ENCODE data around the gene APMAP.

Gene APMAP

DNA sequence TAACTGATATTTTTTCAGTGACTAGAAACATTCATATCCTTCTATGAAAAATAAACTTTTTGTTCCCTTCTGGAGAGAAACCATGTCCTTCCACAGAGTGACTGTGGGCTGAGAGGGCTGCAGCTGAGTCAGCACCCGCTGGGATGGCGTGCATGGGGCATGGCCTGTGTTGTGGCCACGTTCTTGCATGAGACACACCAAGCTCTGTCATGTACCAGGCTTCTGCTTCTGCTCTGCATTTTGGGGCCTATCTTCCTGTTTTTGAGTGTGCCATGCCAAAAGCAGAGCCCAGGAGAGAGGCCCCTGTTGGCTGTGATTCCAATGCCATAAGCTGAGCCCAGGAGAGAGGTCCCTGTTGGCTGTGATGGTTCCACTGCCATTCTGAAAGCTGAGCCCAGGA, 10.8 kb downstream of the APMAP start:
- TF ChIP-seq, protein P1, sequence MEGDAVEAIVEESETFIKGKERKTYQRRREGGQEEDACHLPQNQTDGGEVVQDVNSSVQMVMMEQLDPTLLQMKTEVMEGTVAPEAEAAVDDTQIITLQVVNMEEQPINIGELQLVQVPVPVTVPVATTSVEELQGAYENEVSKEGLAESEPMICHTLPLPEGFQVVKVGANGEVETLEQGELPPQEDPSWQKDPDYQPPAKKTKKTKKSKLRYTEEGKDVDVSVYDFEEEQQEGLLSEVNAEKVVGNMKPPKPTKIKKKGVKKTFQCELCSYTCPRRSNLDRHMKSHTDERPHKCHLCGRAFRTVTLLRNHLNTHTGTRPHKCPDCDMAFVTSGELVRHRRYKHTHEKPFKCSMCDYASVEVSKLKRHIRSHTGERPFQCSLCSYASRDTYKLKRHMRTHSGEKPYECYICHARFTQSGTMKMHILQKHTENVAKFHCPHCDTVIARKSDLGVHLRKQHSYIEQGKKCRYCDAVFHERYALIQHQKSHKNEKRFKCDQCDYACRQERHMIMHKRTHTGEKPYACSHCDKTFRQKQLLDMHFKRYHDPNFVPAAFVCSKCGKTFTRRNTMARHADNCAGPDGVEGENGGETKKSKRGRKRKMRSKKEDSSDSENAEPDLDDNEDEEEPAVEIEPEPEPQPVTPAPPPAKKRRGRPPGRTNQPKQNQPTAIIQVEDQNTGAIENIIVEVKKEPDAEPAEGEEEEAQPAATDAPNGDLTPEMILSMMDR (IDR thresholded peaks at IDR 0.05; ENCODE audit: insufficient read depth, low read length, poor library complexity, severe bottlenecking): no peak
- Histone ChIP-seq H3K4me3 (replicated peaks; ENCODE audit: low read depth, low read length) (no peak overlapping the region), H3K27me3 (replicated peaks; ENCODE audit: control insufficient read depth, insufficient read depth, low read length) (no peaks in the 10 kb centered on the region), H3K36me3 (ENCODE audit: control insufficient read depth, insufficient read depth, low read length) (peaks cover 14% of the 10 kb centered on the region)
- DNase-seq (ENCODE audit: extremely low read depth, insufficient read length): no peak

DNA sequence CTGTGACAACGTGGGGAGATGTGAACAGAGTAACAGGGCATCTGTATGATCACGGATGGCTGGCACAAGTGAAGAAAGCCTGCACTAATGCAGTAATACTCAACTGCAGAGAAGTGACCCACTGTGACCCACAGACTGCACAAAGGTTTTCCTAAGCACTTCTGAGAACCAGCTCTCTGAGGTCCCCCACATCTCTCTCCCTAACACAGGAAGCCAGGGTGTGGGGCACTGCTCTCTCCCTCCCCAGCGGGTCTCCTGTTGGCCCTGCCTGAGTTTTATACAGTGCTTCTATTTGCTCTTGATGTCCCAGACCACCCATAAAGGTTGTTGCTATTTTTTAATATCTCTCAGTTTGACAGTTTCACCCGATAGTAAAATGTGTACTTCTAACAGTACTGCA, 11.3 kb downstream of the APMAP start:
- H3K36me3 ChIP-seq (ENCODE audit: control insufficient read depth, insufficient read depth, low read length): peaks cover 14% of the 10 kb centered on the region
- no peaks in the 10 kb centered on the region for H3K27me3 ChIP-seq (replicated peaks; ENCODE audit: control insufficient read depth, insufficient read depth, low read length)
- TF ChIP-seq, protein P1 (IDR thresholded peaks at IDR 0.05; ENCODE audit: insufficient read depth, low read length, poor library complexity, severe bottlenecking): no peak
- DNase-seq (ENCODE audit: extremely low read depth, insufficient read length): no peak
- H3K4me3 ChIP-seq (replicated peaks; ENCODE audit: low read depth, low read length): no peak overlapping the region

DNA sequence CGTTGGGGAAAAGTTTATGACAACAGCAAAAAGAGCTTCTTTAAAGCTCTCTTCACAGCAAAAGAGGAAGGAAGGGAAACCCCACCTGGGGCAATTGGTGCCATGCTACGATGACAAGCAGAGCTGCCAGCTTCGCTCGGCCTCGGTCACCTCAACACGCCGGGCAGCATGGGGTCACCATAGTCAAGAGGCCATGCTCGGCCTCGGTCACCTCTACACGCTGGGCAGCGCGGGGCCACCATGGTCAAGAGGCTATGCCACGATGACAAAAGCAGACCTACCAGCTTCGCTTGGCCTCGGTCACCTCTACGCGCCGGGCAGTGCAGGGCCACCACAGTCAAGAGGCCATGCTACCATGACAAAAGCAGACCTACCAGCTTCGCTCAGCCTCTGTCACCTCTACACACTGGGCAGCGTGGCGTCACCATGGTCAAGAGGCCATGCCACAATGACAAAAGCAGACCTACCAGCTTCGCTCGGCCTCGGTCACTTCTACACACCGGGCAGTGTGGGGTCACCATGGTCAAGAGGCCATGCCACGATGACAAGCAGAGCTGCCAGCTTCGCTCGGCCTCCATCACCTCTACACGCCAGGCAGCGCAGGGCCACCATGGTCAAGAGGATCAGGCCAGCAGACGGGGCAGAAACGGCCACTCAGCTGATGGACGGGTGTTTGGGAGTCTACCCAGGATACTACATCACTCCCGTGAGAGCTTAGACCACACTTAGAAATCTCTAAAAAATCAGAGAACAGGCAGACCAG, 12.1 kb downstream of the APMAP start:
- peaks cover 12% of the 10 kb centered on the region for H3K36me3 ChIP-seq (ENCODE audit: control insufficient read depth, insufficient read depth, low read length)
- TF ChIP-seq, protein P1 (IDR thresholded peaks at IDR 0.05; ENCODE audit: insufficient read depth, low read length, poor library complexity, severe bottlenecking): no peak

DNA sequence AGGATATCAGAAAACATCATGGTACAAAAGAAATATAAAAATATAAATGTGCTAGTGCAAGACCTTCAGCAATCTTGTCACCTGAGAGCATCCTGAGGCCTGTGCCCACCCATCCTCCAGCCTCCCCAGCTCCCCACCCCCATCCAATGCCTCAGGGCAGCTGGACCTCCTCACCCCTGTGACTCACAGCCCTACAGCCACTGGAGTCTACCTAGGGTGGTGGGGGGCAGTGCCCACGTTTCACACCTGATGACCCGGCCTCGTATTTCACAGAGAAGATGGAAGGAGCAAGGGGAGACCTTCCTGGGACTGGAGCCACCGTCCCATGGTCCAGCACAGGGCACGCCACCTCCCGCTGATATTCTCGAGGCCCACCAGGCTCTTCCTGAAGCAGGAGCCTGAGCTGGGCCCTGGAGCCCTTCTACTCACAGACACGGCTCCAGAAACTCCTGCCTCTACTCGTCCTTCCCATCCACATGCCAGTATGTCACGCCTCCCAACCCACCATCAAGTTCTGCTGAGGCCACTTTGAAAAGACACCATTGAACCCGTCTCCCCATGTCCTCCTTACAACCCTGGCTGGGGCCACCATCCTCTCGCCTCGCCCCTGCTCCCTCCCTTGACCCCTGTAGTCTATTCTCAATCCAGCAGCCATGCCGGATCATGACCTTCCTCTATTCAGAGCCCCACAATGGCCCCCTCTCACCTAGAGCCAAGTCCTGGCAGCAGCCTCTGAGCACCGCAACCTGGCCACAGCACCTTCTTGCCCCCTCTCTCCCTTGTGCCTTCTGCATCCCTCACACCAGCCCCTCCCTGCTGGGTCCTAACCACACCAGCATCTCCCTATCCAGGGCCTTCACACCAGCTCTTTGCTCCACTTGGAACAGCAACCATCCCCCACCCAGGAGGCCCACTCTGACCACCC, 13.3 kb downstream of the APMAP start:
- Histone ChIP-seq H3K4me3 (replicated peaks; ENCODE audit: low read depth, low read length) (no peak overlapping the region), H3K36me3 (ENCODE audit: control insufficient read depth, insufficient read depth, low read length) (peaks cover 12% of the 10 kb centered on the region), H3K27me3 (replicated peaks; ENCODE audit: control insufficient read depth, insufficient read depth, low read length) (no peaks in the 10 kb centered on the region)
- no peak for DNase-seq (ENCODE audit: extremely low read depth, insufficient read length)
- TF ChIP-seq, protein P1 (IDR thresholded peaks at IDR 0.05; ENCODE audit: insufficient read depth, low read length, poor library complexity, severe bottlenecking): no peak

More for the DNA sequence above, 12.1 kb downstream of the APMAP start:
- Histone ChIP-seq H3K27me3 (replicated peaks; ENCODE audit: control insufficient read depth, insufficient read depth, low read length) (no peaks in the 10 kb centered on the region), H3K4me3 (replicated peaks; ENCODE audit: low read depth, low read length) (no peak overlapping the region)
- no peak for DNase-seq (ENCODE audit: extremely low read depth, insufficient read length)

DNA sequence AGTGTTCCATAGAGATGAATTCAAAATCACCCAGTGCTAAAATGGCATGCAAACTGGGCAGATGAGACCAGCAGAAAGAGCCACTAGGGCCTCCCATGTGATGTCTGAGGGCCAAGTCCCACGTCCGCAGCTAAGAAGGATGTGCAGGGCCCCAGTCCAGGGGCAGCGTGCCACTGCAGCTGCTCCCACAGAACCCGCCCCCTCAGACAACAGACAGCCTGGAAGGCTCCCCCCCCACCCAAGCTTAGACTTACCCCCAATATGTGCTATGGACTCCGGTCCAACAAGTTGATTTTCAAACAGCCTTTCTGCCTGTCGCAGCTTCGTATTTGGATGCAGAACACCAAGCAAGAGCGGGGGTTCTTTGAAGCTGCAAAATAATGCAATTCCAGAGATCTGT, 14.0 kb downstream of the APMAP start:
- no peak overlapping the region for H3K4me3 ChIP-seq (replicated peaks; ENCODE audit: low read depth, low read length)
- peaks cover 12% of the 10 kb centered on the region for H3K36me3 ChIP-seq (ENCODE audit: control insufficient read depth, insufficient read depth, low read length)
- DNase-seq (ENCODE audit: extremely low read depth, insufficient read length): no peak
- no peaks in the 10 kb centered on the region for H3K27me3 ChIP-seq (replicated peaks; ENCODE audit: control insufficient read depth, insufficient read depth, low read length)
- TF ChIP-seq, protein P1 (IDR thresholded peaks at IDR 0.05; ENCODE audit: insufficient read depth, low read length, poor library complexity, severe bottlenecking): no peak
